ENCODE data around the gene NAA80.

Gene NAA80

DNA sequence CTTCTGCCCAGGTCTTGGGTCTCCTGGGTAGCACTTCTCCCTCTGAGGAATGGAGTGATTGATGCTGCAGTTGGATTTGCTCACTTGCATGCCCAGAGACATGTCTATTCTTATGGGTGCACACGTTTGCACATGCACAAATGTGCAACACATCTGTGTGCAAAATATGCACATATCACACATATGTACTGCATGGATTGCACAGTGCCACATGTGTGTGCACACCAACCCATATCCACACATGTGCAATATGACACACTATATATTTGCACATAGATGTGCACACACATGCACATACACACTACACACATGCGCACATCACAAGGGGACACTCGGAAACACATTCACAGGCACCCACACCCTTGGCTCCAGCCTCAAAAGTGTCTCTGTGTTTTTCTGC, 30.9 kb downstream of the NAA80 start:
- ChIA-PET POLR2A (interaction anchor here (0.7 to 1.9 kb wide), 2 partner anchors 24 to 32 kb away, joined by 3 to 10 read pairs; partner anchors contain the start of genes GNAI2 and IFRD2), CTCF (interaction anchor here (22.2 to 40.0 kb wide), 2 partner anchors 30 to 75 kb away, joined by 303 to 1609 read pairs; partner anchors contain the start of genes GNAI2 and GNAT1)

DNA sequence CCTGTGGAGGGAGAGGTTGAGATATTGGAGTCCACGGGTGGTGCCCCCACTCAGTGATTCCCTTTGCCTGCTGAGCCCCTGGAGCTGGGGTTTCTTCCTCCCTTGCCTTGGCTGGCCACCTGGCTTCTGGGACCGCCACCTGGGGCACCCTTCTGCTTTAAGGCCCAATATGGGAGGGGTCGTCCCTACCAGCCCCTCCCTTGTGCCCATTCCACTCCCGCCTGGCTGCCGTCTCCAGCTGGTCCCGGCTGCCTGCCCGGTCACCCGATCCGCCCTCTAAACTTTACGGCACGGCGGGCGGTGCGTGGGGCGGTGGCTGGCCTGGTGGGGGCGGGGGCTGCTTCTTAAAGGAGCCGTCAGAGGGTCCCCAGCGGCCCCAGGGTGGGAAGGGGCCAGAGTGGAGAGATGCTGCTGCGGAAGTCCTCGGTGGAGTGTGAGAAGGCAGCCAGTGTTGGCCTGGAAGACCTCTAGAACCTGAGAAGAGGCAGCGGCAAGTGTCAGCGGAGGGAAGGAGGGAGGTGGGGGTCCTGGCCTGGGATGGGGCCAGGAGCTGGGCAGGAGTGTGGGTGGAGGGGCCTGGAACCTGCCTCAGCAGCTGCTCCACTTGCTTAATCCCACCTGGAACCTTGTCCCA, 31.8 kb downstream of the NAA80 start:
- ChIA-PET POLR2A (interaction anchor here (0.7 to 2.0 kb wide), 3 partner anchors 21 to 31 kb away, joined by 3 to 10 read pairs (median 10); partner anchors contain the start of genes GNAI2 and IFRD2), CTCF (interaction anchor here (22.2 to 40.0 kb wide), 2 partner anchors 29 to 74 kb away, joined by 303 to 1609 read pairs; partner anchors contain the start of genes GNAI2 and GNAT1)

More for the DNA sequence above, 30.9 kb downstream of the NAA80 start:
- TF ChIP-seq, protein P1, sequence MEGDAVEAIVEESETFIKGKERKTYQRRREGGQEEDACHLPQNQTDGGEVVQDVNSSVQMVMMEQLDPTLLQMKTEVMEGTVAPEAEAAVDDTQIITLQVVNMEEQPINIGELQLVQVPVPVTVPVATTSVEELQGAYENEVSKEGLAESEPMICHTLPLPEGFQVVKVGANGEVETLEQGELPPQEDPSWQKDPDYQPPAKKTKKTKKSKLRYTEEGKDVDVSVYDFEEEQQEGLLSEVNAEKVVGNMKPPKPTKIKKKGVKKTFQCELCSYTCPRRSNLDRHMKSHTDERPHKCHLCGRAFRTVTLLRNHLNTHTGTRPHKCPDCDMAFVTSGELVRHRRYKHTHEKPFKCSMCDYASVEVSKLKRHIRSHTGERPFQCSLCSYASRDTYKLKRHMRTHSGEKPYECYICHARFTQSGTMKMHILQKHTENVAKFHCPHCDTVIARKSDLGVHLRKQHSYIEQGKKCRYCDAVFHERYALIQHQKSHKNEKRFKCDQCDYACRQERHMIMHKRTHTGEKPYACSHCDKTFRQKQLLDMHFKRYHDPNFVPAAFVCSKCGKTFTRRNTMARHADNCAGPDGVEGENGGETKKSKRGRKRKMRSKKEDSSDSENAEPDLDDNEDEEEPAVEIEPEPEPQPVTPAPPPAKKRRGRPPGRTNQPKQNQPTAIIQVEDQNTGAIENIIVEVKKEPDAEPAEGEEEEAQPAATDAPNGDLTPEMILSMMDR (IDR thresholded peaks at IDR 0.05; ENCODE audit: insufficient read depth, low read length, missing control alignments): no peak
- H3K4me3 ChIP-seq (ENCODE audit: low read depth, low read length): no peak overlapping the region
- DNase-seq (ENCODE audit: low read depth, low spot score): no peak

DNA sequence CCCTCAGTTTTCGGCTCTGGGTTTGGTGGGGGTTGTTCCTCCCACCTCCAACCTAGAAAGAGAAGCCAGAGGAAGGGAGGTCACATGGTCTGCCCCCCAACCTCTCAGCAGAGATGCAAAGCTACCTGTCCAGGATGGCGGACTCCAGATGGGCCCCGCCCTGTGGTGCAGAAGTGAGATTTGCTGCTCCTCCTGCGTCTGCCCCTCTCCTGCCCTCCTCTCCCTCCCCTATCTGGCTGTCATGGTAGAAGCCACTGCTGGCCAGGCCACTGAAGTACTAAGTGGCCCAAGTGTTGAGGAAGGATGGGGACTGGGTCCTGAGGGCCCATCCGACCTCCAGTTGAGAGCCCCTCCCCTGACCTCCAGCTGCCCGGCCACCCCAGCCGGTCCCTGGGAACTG, 32.4 kb downstream of the NAA80 start:
- POLR2A ChIA-PET: interaction anchor here (1.9 to 2.0 kb wide), 2 partner anchors 20 to 31 kb away, joined by 10 read pairs; partner anchors contain the start of gene GNAI2
- DNase-seq (ENCODE audit: low read depth, low spot score): no peak
- CTCF ChIA-PET: interaction anchor here (1.4 to 40.0 kb wide), 3 partner anchors 8 to 73 kb away, joined by 9 to 1609 read pairs (median 303); partner anchors contain the start of genes GNAI2 and GNAT1
- peak overlapping the region; percentile 57 for H3K4me3 ChIP-seq (ENCODE audit: low read depth, low read length)
- TF ChIP-seq, protein P1 (IDR thresholded peaks at IDR 0.05; ENCODE audit: insufficient read depth, low read length, missing control alignments): no peak

More for the DNA sequence above, 31.8 kb downstream of the NAA80 start:
- peak overlapping the region; percentile 57 for H3K4me3 ChIP-seq (ENCODE audit: low read depth, low read length)
- no peak for DNase-seq (ENCODE audit: low read depth, low spot score)
- TF ChIP-seq, protein P1 (IDR thresholded peaks at IDR 0.05; ENCODE audit: insufficient read depth, low read length, missing control alignments): no peak

DNA sequence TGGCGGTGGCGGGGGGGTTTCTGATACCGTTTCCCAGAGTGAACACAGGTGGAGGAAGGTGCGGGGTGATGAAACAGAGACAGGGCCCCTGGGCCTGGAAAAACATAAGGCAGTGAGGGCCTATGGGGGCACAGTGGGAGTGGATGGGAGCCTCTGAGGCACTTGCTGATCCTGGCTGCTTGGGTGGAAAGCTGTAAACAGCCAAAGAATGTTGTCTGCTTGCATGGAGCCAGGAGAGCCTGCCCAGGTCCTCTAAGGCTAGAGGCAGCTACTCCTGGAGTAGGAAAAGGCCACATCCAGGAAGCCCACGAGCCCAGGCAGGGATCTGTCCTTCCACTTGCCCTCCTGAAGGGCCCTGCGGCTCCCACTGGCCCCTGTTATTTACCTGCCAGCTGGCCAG, 33.2 kb downstream of the NAA80 start:
- no peak for DNase-seq (ENCODE audit: low read depth, low spot score)
- CTCF ChIA-PET: interaction anchor here (0.8 to 40.0 kb wide), 4 partner anchors 9 to 145 kb away, joined by 3 to 1609 read pairs (median 156); partner anchors contain the start of genes GNAI2 and GNAT1
- TF ChIP-seq, protein P1 (IDR thresholded peaks at IDR 0.05; ENCODE audit: insufficient read depth, low read length, missing control alignments): no peak
- POLR2A ChIA-PET: interaction anchor here (2.0 to 2.2 kb wide), 2 partner anchors 19 to 30 kb away, joined by 9 to 10 read pairs; partner anchors contain the start of gene GNAI2
- H3K4me3 ChIP-seq (ENCODE audit: low read depth, low read length): no peak overlapping the region

DNA sequence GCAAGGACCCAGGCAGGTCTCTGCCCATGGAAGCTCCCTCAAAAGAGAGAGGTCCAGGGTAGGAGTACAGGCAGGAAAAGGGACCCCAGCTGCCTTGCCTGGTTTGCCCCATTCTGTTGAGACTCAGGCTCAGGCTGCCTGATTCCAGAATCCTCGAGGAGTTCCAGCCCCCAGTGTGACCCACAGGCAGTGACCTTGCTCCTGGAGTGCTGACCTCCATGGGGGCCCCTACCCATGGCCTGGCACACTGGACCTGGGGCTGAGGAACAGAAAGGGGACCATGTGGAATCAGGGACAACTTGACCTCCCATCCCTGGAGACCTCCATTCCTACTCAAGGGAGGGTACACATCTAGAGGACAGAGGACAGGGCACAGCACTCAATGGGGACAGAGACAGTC, 33.6 kb downstream of the NAA80 start:
- ChIA-PET CTCF (interaction anchor here (0.8 to 40.0 kb wide), 5 partner anchors 9 to 144 kb away, joined by 3 to 1609 read pairs (median 9); partner anchors contain the start of genes GNAI2 and GNAT1), POLR2A (interaction anchor here (2.0 to 2.9 kb wide), 3 partner anchors 19 to 30 kb away, joined by 9 to 14 read pairs (median 10); partner anchors contain the start of gene GNAI2)
- TF ChIP-seq, protein P1 (IDR thresholded peaks at IDR 0.05; ENCODE audit: insufficient read depth, low read length, missing control alignments): no peak
- no peak overlapping the region for H3K4me3 ChIP-seq (ENCODE audit: low read depth, low read length)
- no peak for DNase-seq (ENCODE audit: low read depth, low spot score)

Data from AG04449 (cell line).